HG03175 (cell line): ENCODE data around the gene SRP14.

Source experiments
- ATAC-seq: cut with Tn5 transposase; IDR thresholded peaks from one replicate; pipeline ENCODE4 v1.9.1; 2021; ENCODE audit warnings: mild to moderate bottlenecking, moderate library complexity; ENCODE audit not compliant: unreplicated experiment

Gene SRP14

DNA sequence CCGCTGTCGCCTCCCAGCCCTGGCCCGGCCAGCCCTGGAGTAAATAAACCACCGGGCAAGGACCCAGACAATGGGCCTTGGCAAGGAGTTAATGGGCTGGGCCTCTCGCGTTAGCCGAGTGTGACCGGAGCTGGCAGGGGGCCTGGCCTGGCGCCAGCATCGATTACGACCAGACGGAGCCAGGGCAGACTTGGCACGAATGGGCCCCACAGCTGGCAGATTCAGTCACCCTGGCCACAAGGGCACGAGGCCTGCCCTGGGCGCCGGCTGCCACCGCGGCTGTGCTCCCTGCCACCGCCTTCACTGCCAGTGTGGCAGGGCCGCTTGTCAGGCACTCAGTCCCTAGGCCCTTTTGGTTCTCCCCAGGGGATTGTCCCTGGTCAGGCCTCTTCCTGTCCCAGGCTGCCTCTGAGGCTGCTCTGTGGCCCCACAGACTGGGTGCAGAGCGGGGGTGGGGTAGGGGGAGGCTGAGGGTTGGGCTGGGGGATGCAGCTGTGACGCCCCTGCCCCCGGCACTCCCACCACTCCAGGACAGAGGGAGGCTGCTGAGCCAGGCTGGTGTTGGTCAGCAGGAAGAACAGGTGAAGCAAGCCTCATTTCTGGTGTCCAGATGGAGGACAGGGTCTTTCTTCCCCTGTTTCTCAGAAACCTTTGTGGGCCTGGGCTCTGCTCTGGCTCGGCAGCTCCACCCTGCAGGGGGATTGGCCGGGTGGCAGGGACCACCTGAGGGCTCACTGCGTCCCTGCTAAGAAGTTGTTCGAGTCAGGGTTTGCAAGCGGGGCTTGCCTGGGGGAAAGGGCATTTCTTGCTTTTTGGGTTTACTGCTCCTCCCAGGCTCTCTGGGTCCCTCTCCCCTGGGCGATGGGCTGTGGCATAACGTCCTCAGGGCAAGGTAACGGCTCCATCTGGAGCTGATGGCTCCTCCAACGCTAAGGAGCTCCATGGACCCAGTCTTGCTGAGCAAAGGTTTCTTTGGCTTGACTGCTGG lies 30.5 kb upstream of the SRP14 start:
- ATAC-seq, result peak; percentile 81

- ATAC-seq, result no peak
These were observed 29.1 kb upstream of the SRP14 start for GRCh38 chr15:40067921-40068624.

DNA sequence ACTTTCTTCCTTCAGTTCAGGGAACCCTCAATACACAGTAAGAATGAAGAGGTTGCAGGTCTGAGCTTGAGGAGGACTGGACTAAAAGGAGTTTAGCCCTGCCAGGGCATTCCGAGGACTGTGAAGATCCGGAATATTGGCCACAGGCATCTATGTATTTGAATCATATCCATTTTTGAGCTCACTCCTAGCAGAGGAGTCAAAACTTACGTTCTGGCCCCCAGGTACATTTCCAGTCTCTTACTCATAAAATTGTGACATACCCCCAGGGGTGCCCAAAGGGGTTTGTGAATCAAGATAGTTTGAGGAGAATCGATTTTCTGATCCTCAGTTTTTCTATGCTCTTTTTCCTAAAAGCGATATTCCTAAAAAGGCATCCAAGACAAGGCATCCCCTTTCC lies 27.6 kb upstream of the SRP14 start:
- ATAC-seq, result no peak

DNA sequence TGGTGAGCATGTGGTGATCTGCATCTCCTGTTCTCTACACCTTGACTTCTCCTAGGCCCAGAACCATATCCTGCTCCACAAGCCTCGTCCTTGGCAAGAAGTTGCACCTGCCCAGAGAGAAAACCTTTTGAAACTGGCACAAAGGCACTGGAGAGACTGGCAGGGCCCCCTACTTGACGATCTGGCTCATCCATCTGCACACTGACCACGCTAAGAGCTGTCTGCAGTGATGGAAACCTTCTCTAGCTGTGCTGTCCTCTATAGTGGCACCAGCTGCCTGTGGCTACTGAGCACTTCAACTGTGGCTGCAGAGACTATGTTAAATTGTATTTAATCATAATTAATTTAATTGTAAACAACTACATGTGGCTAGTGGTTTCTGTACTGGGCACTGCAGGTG lies 26.2 kb upstream of the SRP14 start:
- ATAC-seq, result no peak

- ATAC-seq, result no peak
These were observed 25.4 kb upstream of the SRP14 start for GRCh38 chr15:40064231-40064894.

DNA sequence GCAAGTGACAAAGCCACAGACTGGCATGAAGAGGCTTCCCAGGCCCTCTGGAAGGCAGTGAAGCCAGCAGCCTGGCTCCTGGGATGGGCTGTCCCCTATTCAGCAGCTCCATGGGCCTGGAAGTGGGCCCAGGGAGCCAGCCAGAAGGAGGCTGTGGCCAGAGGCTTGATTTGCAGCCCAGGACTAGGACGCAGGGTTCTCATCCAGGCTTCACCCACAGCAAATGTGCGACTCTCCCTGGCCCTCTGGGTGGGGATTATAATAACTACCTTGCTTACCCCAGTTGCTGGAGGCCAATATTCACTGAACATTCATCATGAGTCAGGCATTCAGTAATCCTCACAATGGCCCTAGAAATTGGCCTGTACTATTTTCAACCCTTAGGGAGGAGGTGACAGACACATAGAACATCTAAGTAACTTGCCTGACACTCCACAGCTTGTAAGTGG lies 24.6 kb upstream of the SRP14 start:
- ATAC-seq, result no peak

GRCh38 chr15:40062816-40063562 lies 24.0 kb upstream of the SRP14 start:
- no peak for ATAC-seq

GRCh38 chr15:40061212-40061901 lies 22.4 kb upstream of the SRP14 start:
- peak; percentile 80 for ATAC-seq

- no peak for ATAC-seq
These were observed 21.4 kb upstream of the SRP14 start for GRCh38 chr15:40060236-40060961.

GRCh38 chr15:40059821-40060220 lies 20.8 kb upstream of the SRP14 start:
- ATAC-seq, result no peak

GRCh38 chr15:40058476-40059140 lies 19.6 kb upstream of the SRP14 start:
- no peak for ATAC-seq

DNA sequence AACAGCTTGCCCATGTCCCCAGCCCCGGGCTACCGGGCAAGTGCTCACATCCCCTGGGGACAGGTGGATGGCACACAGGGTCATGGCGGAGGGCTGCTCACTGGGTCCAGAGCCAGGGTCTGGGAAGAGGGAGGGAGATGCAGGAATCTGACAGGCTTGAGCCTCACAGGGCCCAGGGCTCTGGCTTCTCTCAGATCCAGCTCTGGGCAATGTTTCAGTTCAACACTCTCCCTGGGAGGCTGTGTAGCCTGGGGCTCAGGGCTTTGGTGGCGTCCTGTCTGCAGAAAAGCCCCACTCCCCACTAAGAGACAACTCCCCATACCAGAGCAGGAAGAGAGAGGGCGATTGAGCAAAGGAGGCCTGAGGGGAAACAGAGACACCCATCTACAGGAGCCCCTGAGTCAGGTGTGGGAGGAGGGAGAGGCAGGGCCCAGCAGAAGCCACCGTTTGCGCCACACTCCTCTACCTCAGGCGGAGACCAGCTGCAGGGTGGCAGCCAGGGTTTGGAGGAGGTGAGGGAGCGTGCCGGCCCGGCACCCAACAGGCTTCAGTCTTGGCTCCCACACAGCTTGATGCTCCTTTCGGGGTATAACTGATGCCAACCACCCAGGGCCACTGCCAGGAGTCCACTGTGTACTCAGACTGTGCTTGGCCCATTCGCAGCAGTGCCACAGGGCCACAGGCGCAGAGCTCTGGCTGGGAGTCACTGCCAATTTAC lies 16.8 kb upstream of the SRP14 start:
- ATAC-seq, result no peak

- peak; percentile 83 for ATAC-seq
These were observed 16.0 kb upstream of the SRP14 start for GRCh38 chr15:40054855-40055575.

DNA sequence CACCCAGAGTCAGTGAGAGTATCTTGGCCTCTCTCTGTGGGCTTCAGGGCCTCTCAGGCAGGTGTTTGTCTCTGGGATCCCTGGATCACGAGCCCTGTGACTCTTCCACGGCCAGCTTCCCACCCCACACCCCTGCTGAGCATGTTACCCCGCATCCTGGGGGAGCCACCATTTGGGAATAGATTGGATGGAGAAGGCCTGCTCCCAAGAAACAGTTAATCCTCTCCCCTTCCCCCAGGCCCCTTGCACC lies 15.5 kb upstream of the SRP14 start:
- ATAC-seq, result peak; percentile 53

- peak; percentile 18 for ATAC-seq
These were observed 15.0 kb upstream of the SRP14 start for GRCh38 chr15:40053831-40054604.

GRCh38 chr15:40053079-40053830 lies 14.3 kb upstream of the SRP14 start:
- ATAC-seq, result no peak
